ACC112 (cell line): ENCODE data around the gene TLR7.
A peak's percentile ranks its signal among the peaks of the same experiment; 100 is the strongest.

Experiments
- H2AFZ ChIP-seq: fragments of 200-600 bp; sonication (generic); one replicate; pipeline ENCODE4 v1.6.0; 2017; ENCODE audit warnings: antibody characterized with exemption, low read length; ENCODE audit not compliant: unreplicated experiment
- H3K27ac ChIP-seq: fragments of 200-600 bp; sonication (generic); 2 replicates; pipeline ENCODE4 v1.5.1; 2014; ENCODE audit warnings: low read depth, mild to moderate bottlenecking, antibody characterized with exemption, low read length, moderate library complexity
- H3K27me3 ChIP-seq: fragments of 200-600 bp; sonication (generic); 2 replicates; pipeline ENCODE4 v1.6.1; 2014; ENCODE audit warnings: mild to moderate bottlenecking, antibody characterized with exemption, low read length, moderate library complexity, mixed read lengths; ENCODE audit not compliant: insufficient read depth
- H3K36me3 ChIP-seq: fragments of 200-600 bp; sonication (generic); 2 replicates; pipeline ENCODE4 v1.6.1; 2016; ENCODE audit warnings: mild to moderate bottlenecking, antibody characterized with exemption, low read length, moderate library complexity, mixed read lengths; ENCODE audit not compliant: insufficient read depth
- H3K4me1 ChIP-seq: fragments of 200-600 bp; sonication (generic); one replicate; pipeline ENCODE4 v1.6.1; 2016; ENCODE audit warnings: low read length, mixed read lengths; ENCODE audit not compliant: insufficient read depth, unreplicated experiment, control insufficient read depth
- H3K4me3 ChIP-seq: fragments of 200-600 bp; sonication (generic); 2 replicates; pipeline ENCODE4 v1.5.1; 2014; ENCODE audit warnings: mild to moderate bottlenecking, low read depth, low read length
- H3K79me2 ChIP-seq: fragments of 200-600 bp; sonication (generic); one replicate; pipeline ENCODE4 v1.6.0; 2016; ENCODE audit warnings: low read length; ENCODE audit not compliant: control insufficient read depth, unreplicated experiment, insufficient read depth

TLR7 gene

DNA sequence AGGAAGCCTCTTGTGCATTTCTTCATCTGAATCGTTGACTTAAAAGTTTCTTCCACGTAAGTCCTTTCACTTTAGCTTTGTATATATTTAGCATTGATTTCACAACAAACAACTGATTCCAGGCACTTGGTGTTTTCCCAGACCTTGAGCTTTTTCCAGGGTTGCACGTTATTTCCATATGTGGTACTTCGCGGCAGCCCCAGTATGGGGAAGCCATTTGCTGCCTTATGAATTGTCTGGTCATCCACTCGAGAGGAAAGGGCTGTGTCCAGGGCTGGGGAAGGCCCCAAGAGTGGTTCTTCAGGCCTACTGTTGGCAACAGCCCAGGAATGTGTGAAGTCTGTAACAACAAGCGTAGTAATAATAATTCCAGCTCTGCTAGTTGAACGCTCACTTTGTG is 36.8 kb downstream of the TLR7 start:
- H2AFZ ChIP-seq, result peak overlapping the region; percentile 32

DNA sequence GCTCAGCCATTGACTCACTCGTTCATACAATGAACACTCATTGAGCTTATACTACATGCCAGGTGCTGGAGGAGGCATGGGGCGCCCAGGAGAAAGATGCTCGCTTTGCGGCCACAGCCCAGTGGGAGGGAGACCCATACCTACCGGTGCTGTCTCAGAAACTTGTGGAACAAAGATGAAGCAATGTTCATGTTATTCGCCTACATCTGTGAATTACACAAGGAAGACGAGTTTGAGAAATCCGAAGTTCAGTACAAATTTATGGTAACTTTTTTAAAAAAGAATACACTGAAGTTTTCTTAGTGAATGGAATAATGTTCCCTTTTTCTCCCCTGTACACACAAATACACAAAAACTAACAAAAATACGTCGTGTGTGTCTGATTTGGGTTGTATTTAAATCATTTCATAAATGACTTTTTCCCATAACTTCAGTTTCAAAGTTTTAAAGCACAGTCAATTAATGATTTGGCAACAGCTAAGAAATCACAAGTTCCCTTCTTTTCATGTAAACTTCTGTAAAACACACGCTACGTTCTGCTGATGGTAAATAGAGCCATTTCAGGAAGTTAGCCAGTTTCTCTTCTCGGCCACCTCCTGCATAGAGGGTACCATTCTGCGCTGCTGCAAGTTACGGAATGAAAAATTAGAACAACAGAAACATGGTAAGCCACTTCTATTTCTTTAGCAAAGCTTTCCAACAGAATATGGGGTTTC is 39.3 kb downstream of the TLR7 start, which contains the start of gene TLR8:
TSS of gene TLR8 (plus strand) at position 575 of the 716 bp plus-strand sequence. CDS start at position 662, 87 bp downstream.
- Histone ChIP-seq H3K4me1 (no peaks in the 10 kb centered on the region), H2AFZ (no peak within 1 kb of the TSS), H3K79me2 (no peaks in the 10 kb centered on the region), H3K4me3 (no peak within 1 kb of the TSS), H3K36me3 (no peaks in the 10 kb centered on the region), H3K27me3 (no peaks in the 10 kb centered on the region), H3K27ac (no peak within 1 kb of the TSS)

More for the DNA sequence above, 36.8 kb downstream of the TLR7 start:
- Histone ChIP-seq H3K79me2 (no peaks in the 10 kb centered on the region), H3K4me3 (no peak overlapping the region), H3K4me1 (no peaks in the 10 kb centered on the region), H3K27me3 (no peaks in the 10 kb centered on the region), H3K36me3 (no peaks in the 10 kb centered on the region), H3K27ac (no peak overlapping the region)

DNA sequence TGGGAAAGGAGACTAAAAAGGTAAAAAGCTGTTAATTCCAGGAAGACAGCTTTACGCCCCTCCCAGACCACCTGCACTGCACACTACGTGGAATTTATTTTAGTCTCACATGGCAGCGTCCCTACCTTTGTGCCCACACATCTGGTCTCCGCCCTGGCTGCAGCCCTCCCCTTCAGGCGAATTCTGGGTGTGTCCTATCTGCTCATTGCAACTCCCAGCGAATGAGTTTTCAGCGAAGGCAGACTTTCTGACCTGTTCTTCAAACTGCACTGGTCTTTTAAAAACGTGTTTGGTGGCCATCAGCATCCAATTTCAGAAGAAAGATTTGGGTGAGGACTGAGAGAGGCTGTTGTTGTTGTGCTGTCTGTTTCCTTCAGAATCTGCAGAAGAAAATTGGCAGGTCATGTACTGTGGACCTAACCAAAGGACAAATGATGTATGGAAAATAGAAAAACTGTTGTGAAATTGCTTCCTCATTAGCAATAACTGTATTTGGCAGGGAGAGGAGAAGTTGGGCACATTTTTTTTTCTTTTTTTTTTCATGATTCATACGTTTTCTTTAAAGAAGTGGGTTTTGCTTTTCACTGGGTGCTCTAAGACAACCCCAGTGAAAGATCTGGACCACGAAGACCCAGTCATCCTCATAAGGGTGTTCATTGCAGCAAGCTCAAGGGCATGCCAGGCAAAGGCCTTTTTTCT is 43.7 kb downstream of the TLR7 start:
- Histone ChIP-seq H3K36me3 (no peaks in the 10 kb centered on the region), H3K27ac (no peak overlapping the region), H3K4me3 (no peak overlapping the region), H3K27me3 (no peaks in the 10 kb centered on the region), H3K4me1 (no peaks in the 10 kb centered on the region), H2AFZ (no peak overlapping the region), H3K79me2 (no peaks in the 10 kb centered on the region)

DNA sequence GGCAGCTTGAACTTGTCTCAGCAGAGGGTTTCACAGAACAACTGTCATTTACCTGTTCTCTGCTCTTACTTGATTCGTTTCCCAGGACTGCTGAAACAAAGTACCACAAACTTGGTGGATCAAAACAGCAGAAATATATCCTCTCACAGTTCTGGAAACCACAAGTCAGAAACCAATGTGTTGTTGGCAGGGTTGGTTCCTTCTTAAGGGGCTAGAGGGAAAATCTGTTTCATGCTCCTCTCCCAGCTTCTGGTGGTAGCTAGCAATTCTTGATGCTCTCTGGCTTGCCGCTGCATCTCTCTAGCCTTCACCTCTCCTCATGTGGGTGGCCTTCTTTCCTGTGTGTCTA is 44.2 kb downstream of the TLR7 start:
- Histone ChIP-seq H3K4me3 (no peak overlapping the region), H3K4me1 (no peaks in the 10 kb centered on the region), H2AFZ (no peak overlapping the region), H3K36me3 (no peaks in the 10 kb centered on the region), H3K79me2 (no peaks in the 10 kb centered on the region), H3K27me3 (no peaks in the 10 kb centered on the region), H3K27ac (no peak overlapping the region)

DNA sequence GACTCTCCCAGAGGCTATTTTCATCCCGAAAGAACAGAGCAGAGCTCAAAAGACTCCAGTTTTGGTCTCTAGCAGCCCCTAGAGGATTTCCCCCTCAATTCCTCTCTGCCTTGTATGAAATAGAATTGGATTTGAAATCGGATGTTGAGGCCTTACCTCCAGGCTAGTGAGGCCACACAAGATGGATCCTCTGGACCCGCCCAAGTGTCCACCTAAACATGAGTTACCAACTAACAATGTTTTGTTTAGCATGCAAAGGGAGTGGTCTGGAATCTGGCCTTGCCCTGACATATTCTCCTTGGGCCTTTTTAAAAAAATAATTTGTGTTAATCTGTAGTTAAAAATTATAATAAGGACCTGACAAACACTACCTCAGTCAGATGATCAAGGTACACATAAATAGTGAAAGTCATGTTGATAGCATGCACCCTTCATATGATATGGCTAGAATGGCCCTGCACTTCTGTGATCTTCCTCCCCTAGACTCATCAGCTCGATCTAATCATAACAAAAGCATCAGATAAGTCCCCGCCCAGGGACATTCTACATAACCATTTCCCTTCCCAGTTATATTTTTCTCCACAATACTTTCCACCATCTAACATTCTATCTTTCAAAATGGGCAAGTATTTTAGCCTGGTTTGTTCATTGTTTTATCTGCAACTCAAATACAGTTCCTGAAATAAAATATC is 46.1 kb downstream of the TLR7 start:
- Histone ChIP-seq H3K4me3 (no peak overlapping the region), H3K36me3 (no peaks in the 10 kb centered on the region), H3K79me2 (no peaks in the 10 kb centered on the region), H2AFZ (no peak overlapping the region), H3K27ac (no peak overlapping the region), H3K4me1 (no peaks in the 10 kb centered on the region), H3K27me3 (no peaks in the 10 kb centered on the region)

DNA sequence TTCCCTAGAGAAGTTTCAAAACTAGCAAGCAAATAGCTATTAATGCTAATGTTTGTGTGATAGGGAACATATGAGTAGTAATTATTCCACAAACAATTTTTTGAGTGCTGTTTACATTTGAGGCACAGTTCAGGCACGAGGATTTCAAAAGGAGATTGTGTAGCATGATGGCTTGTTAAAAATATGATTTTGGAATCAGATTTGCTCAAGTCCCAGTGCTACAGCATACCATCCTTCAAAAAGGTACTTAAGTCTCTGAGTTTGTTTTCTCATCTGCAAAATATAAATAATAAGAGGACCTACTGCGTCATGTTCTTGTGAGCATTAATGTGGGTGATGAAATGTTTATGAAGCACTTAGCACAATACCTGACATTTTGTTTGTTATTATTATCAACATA is 50.9 kb downstream of the TLR7 start:
- H3K4me3 ChIP-seq, result no peak overlapping the region
- no peaks in the 10 kb centered on the region for H3K79me2 ChIP-seq
- no peaks in the 10 kb centered on the region for H3K4me1 ChIP-seq
- H2AFZ ChIP-seq, result no peak overlapping the region
- no peak overlapping the region for H3K27ac ChIP-seq
- H3K36me3 ChIP-seq, result no peaks in the 10 kb centered on the region
- peaks cover 26% of the 10 kb centered on the region for H3K27me3 ChIP-seq

DNA sequence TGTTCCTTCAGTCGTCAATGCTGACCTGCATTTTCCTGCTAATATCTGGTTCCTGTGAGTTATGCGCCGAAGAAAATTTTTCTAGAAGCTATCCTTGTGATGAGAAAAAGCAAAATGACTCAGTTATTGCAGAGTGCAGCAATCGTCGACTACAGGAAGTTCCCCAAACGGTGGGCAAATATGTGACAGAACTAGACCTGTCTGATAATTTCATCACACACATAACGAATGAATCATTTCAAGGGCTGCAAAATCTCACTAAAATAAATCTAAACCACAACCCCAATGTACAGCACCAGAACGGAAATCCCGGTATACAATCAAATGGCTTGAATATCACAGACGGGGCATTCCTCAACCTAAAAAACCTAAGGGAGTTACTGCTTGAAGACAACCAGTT is 52.2 kb downstream of the TLR7 start:
- H3K36me3 ChIP-seq, result no peaks in the 10 kb centered on the region
- H3K27me3 ChIP-seq, result peaks cover 35% of the 10 kb centered on the region
- no peaks in the 10 kb centered on the region for H3K79me2 ChIP-seq
- H3K4me1 ChIP-seq, result no peaks in the 10 kb centered on the region
- H3K4me3 ChIP-seq, result no peak overlapping the region
- H2AFZ ChIP-seq, result no peak overlapping the region
- H3K27ac ChIP-seq, result no peak overlapping the region

DNA sequence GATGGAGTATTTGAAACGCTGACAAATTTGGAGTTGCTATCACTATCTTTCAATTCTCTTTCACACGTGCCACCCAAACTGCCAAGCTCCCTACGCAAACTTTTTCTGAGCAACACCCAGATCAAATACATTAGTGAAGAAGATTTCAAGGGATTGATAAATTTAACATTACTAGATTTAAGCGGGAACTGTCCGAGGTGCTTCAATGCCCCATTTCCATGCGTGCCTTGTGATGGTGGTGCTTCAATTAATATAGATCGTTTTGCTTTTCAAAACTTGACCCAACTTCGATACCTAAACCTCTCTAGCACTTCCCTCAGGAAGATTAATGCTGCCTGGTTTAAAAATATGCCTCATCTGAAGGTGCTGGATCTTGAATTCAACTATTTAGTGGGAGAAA is 52.7 kb downstream of the TLR7 start:
- peaks cover 36% of the 10 kb centered on the region for H3K27me3 ChIP-seq
- H3K79me2 ChIP-seq, result no peaks in the 10 kb centered on the region
- H2AFZ ChIP-seq, result no peak overlapping the region
- no peaks in the 10 kb centered on the region for H3K4me1 ChIP-seq
- H3K4me3 ChIP-seq, result no peak overlapping the region
- no peak overlapping the region for H3K27ac ChIP-seq
- no peaks in the 10 kb centered on the region for H3K36me3 ChIP-seq

DNA sequence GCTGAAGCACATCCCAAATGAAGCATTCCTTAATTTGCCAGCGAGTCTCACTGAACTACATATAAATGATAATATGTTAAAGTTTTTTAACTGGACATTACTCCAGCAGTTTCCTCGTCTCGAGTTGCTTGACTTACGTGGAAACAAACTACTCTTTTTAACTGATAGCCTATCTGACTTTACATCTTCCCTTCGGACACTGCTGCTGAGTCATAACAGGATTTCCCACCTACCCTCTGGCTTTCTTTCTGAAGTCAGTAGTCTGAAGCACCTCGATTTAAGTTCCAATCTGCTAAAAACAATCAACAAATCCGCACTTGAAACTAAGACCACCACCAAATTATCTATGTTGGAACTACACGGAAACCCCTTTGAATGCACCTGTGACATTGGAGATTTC is 54.1 kb downstream of the TLR7 start:
- Histone ChIP-seq H3K36me3 (no peaks in the 10 kb centered on the region), H3K27ac (no peak overlapping the region), H3K4me3 (no peak overlapping the region), H2AFZ (no peak overlapping the region), H3K79me2 (no peaks in the 10 kb centered on the region), H3K4me1 (no peaks in the 10 kb centered on the region), H3K27me3 (peaks cover 36% of the 10 kb centered on the region)

DNA sequence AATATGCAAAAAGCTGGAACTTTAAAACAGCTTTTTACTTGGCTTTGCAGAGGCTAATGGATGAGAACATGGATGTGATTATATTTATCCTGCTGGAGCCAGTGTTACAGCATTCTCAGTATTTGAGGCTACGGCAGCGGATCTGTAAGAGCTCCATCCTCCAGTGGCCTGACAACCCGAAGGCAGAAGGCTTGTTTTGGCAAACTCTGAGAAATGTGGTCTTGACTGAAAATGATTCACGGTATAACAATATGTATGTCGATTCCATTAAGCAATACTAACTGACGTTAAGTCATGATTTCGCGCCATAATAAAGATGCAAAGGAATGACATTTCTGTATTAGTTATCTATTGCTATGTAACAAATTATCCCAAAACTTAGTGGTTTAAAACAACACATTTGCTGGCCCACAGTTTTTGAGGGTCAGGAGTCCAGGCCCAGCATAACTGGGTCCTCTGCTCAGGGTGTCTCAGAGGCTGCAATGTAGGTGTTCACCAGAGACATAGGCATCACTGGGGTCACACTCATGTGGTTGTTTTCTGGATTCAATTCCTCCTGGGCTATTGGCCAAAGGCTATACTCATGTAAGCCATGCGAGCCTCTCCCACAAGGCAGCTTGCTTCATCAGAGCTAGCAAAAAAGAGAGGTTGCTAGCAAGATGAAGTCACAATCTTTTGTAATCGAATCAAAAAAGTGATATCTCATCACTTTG is 55.2 kb downstream of the TLR7 start:
- no peaks in the 10 kb centered on the region for H3K36me3 ChIP-seq
- H3K27ac ChIP-seq, result no peak overlapping the region
- no peak overlapping the region for H3K4me3 ChIP-seq
- H3K27me3 ChIP-seq, result peaks cover 36% of the 10 kb centered on the region
- no peak overlapping the region for H2AFZ ChIP-seq
- no peaks in the 10 kb centered on the region for H3K4me1 ChIP-seq
- no peaks in the 10 kb centered on the region for H3K79me2 ChIP-seq
